ENCODE results near the gene NAA10.

Gene NAA10

GRCh38 chrX:153927922-153928760, 6.7 kb downstream of the NAA10 start:
- peak; percentile 95 for DNase-seq (ENCODE audit: low spot score)

- DNase-seq (ENCODE audit: low spot score) = no peak
These were observed 7.2 kb downstream of the NAA10 start for GRCh38 chrX:153927672-153927921.

- DNase-seq (ENCODE audit: low spot score) = no peak
These were observed 7.8 kb downstream of the NAA10 start for GRCh38 chrX:153926858-153927671.

GRCh38 chrX:153926552-153926857, 8.3 kb downstream of the NAA10 start:
- no peak for DNase-seq (ENCODE audit: low spot score)

- no peak for DNase-seq (ENCODE audit: low spot score)
These were observed 8.9 kb downstream of the NAA10 start, which contains the start of gene ARHGAP4 for GRCh38 chrX:153925739-153926551. ARHGAP4 (minus strand) TSS chrX:153926264; CDS start chrX:153926202, 62 bp downstream.

GRCh38 chrX:153925387-153925738, 9.5 kb downstream of the NAA10 start:
- no peak for DNase-seq (ENCODE audit: low spot score)

GRCh38 chrX:153924149-153924861, 10.5 kb downstream of the NAA10 start:
- DNase-seq (ENCODE audit: low spot score) = no peak

- no peak for DNase-seq (ENCODE audit: low spot score)
These were observed 11.6 kb downstream of the NAA10 start for GRCh38 chrX:153922932-153923857.

- no peak for DNase-seq (ENCODE audit: low spot score)
These were observed 13.1 kb downstream of the NAA10 start for GRCh38 chrX:153921511-153922446.

GRCh38 chrX:153921070-153921469, 13.8 kb downstream of the NAA10 start:
- DNase-seq (ENCODE audit: low spot score) = no peak

- DNase-seq (ENCODE audit: low spot score) = no peak
These were observed 14.3 kb downstream of the NAA10 start for GRCh38 chrX:153920546-153920945.

- no peak for DNase-seq (ENCODE audit: low spot score)
These were observed 15.6 kb downstream of the NAA10 start for GRCh38 chrX:153919281-153919680.

- no peak for DNase-seq (ENCODE audit: low spot score)
These were observed 17.0 kb downstream of the NAA10 start for GRCh38 chrX:153917869-153918268.

GRCh38 chrX:153913701-153914100, 21.1 kb downstream of the NAA10 start:
- no peak for DNase-seq (ENCODE audit: low spot score)

GRCh38 chrX:153913211-153913610, 21.6 kb downstream of the NAA10 start:
- no peak for DNase-seq (ENCODE audit: low spot score)

- no peak for DNase-seq (ENCODE audit: low spot score)
These were observed 23.0 kb downstream of the NAA10 start for GRCh38 chrX:153911798-153912197.

- DNase-seq (ENCODE audit: low spot score) = no peak
These were observed 24.4 kb downstream of the NAA10 start for GRCh38 chrX:153910446-153910845.

- no peak for DNase-seq (ENCODE audit: low spot score)
These were observed 24.9 kb downstream of the NAA10 start for GRCh38 chrX:153909980-153910360.

- no peak for DNase-seq (ENCODE audit: low spot score)
These were observed 25.5 kb downstream of the NAA10 start for GRCh38 chrX:153909024-153909979.
